SK-N-SH (cell line): ENCODE measurements around the gene DES. TPM values are rescaled to one million over a fixed set of nuclear protein-coding genes. Genes with fewer than 3 reads are reported as not detected.

Source experiments
- CTCF ChIA-PET: fragments of 300-600, 350-600 bp; formaldehyde crosslinking; extraction: SDS; loops from one replicate; lab custom pipeline; 2021; lab: Yijun Ruan, JAX
- POLR2A ChIA-PET: fragments of 350-600 bp; sonication (Branson Sonifier 250); formaldehyde crosslinking; extraction: SDS; loops from one replicate; lab custom pipeline; 2020; ENCODE audit warnings: antibody characterized with exemption, inconsistent platforms; lab: Yijun Ruan, JAX
- DNase-seq: peaks from one replicate; pipeline ENCODE4 v3.0.0; 2012
- H2AFZ ChIP-seq: fragments of 200-600 bp; sonication (generic); 2 replicates; pipeline ENCODE4 v1.8.1; 2016; ENCODE audit warnings: antibody characterized with exemption, mild to moderate bottlenecking, low read depth
- H3F3A ChIP-seq: fragments of 200-600 bp; sonication (generic); replicated peaks from 2 replicates; pipeline ENCODE3; 2016; ENCODE audit warnings: antibody characterized with exemption, mild to moderate bottlenecking; ENCODE audit not compliant: insufficient read depth
- H3K27ac ChIP-seq, 2 experiments: fragments of 200-500 bp in 1 of 2; fragments of 200-600 bp in 1 of 2; sonication (Bioruptor generic) in 1 of 2; sonication (generic), shearing (Covaris generic) in 1 of 2; 2 replicates each; pipeline versions ENCODE4 v1.5.1 to v1.6.1; 2014 to 2016; ENCODE audit warnings: low read depth in 2 of 2, inconsistent platforms in 1 of 2, low read length in 1 of 2, mild to moderate bottlenecking in 1 of 2, mixed read lengths in 1 of 2
- H3K27me3 ChIP-seq: fragments of 200-600 bp; sonication (generic), shearing (Covaris generic); 2 replicates; pipeline ENCODE4 v1.6.1; 2016; ENCODE audit warnings: mixed run types; ENCODE audit not compliant: insufficient read depth
- H3K36me3 ChIP-seq, 2 experiments: fragments of 200-500 bp in 1 of 2; fragments of 200-600 bp in 1 of 2; sonication (Bioruptor generic) in 1 of 2; sonication (generic) in 1 of 2; replicated peaks in 1 of 2; 2 replicates each; pipeline versions ENCODE3 to v1.5.1; 2014 to 2016; ENCODE audit warnings: low read length in 1 of 2, mild to moderate bottlenecking in 1 of 2; ENCODE audit not compliant: insufficient read depth in 2 of 2, control insufficient read depth in 1 of 2
- H3K4me1 ChIP-seq, 2 experiments: fragments of 200-500 bp in 1 of 2; fragments of 200-600 bp in 1 of 2; sonication (Bioruptor generic) in 1 of 2; sonication (generic), shearing (Covaris generic) in 1 of 2; 2 replicates each; pipeline versions ENCODE4 v1.5.1 to v1.6.1; 2014 to 2016; ENCODE audit warnings: low read depth in 1 of 2, low read length in 1 of 2, mixed run types in 1 of 2; ENCODE audit not compliant: insufficient read depth in 2 of 2, control insufficient read depth in 1 of 2
- H3K4me2 ChIP-seq: fragments of 200-600 bp; sonication (generic), shearing (Covaris generic); 2 replicates; pipeline ENCODE4 v1.6.1; 2017; ENCODE audit warnings: mixed run types
- H3K4me3 ChIP-seq, 2 experiments: fragments of 200-500 bp in 1 of 2; fragments of 200-600 bp in 1 of 2; sonication (Bioruptor generic) in 1 of 2; sonication (generic), shearing (Covaris generic) in 1 of 2; 2 replicates each; pipeline versions ENCODE4 v1.5.1 to v1.8.1; 2014 to 2016; ENCODE audit warnings: low read depth in 2 of 2, inconsistent platforms in 1 of 2, low read length in 1 of 2, mild to moderate bottlenecking in 1 of 2, mixed read lengths in 1 of 2, moderate library complexity in 1 of 2
- H3K79me2 ChIP-seq: fragments of 200-600 bp; sonication (generic); 2 replicates; pipeline ENCODE4 v1.8.1; 2017; ENCODE audit warnings: mild to moderate bottlenecking; ENCODE audit not compliant: insufficient read depth
- H3K9ac ChIP-seq: fragments of 200-600 bp; sonication (generic); 2 replicates; pipeline ENCODE4 v1.6.1; 2017; ENCODE audit warnings: mixed run types
- H3K9me2 ChIP-seq: fragments of 200-600 bp; sonication (generic); 2 replicates; pipeline ENCODE4 v1.6.1; 2017; ENCODE audit warnings: mixed run types
- H3K9me3 ChIP-seq: fragments of 200-600 bp; sonication (generic); 2 replicates; pipeline ENCODE4 v1.6.1; 2017; ENCODE audit warnings: mixed run types, mild to moderate bottlenecking, moderate library complexity
- H4K20me1 ChIP-seq: fragments of 200-600 bp; sonication (generic); 2 replicates; pipeline ENCODE4 v1.6.1; 2017; ENCODE audit warnings: mild to moderate bottlenecking, mixed run types; ENCODE audit not compliant: insufficient read depth
- CHD2 ChIP-seq: fragments of 150-350 bp; IDR thresholded peaks from 2 replicates; pipeline ENCODE4 v1.6.1; 2018; ENCODE audit warnings: low read length; ENCODE audit not compliant: partially characterized antibody
- EZH2phosphoT487 ChIP-seq: fragments of 200-600 bp; sonication (generic); IDR thresholded peaks from 2 replicates; pipeline ENCODE4 v1.6.1; 2017; ENCODE audit warnings: low read depth, mixed run types, mild to moderate bottlenecking, antibody characterized with exemption, moderate library complexity, borderline replicate concordance
- GABPA ChIP-seq: IDR thresholded peaks from 2 replicates; pipeline ENCODE4 v1.4.0; 2012; ENCODE audit warnings: low read depth, mild to moderate bottlenecking
- POLR2AphosphoS5 ChIP-seq: IDR thresholded peaks from 2 replicates; pipeline ENCODE4 v1.6.1; 2012; ENCODE audit warnings: low read depth, low read length
- RCOR1 ChIP-seq: fragments of 150-350 bp; IDR thresholded peaks from 2 replicates; pipeline ENCODE4 v1.6.1; 2017; ENCODE audit warnings: antibody characterized with exemption, low read length
- RXRA ChIP-seq: IDR thresholded peaks from 2 replicates; pipeline ENCODE4 v1.4.0; 2012; ENCODE audit warnings: low read depth, mild to moderate bottlenecking, borderline replicate concordance
- TCF12 ChIP-seq: IDR thresholded peaks from 2 replicates; pipeline ENCODE4 v1.4.0; 2012
- TEAD4 ChIP-seq: IDR thresholded peaks from 2 replicates; pipeline ENCODE4 v1.4.0; 2012; ENCODE audit warnings: mild to moderate bottlenecking, borderline replicate concordance; ENCODE audit not compliant: insufficient read depth
- WGBS: methylation state at CpG from one replicate; pipeline ENCODE4 v1.1.6; 2017; ENCODE audit warnings: low lambda C conversion rate; 5-methylcytosine and 5-hydroxymethylcytosine counted together
- polyA plus RNA-seq, 3 experiments: library from polyadenylated mRNA; depleted of rRNA; stranded (reverse); fragments of >200 nt; gene quantifications; 2 replicates each; pipeline ENCODE4 v1.2.3, GENCODE V29; 2012
- TF ChIP-seq, protein P1 (sequence below): fragments of 150-350 bp; IDR thresholded peaks from 2 replicates; pipeline ENCODE4 v1.6.1; 2016; ENCODE audit warnings: mild to moderate bottlenecking, low read depth, low read length

The DES gene
- polyA plus RNA-seq, 1 of the 3 experiments (the other 2 are of a cell fraction), result 0.21 TPM

GRCh38 chr2:219441451-219442255 is 23.5 kb downstream of the DES start:
- peak overlapping the region; percentile 60 for H2AFZ ChIP-seq
- H3K9ac ChIP-seq, result peak overlapping the region; percentile 70
- H3K9me3 ChIP-seq, result no peaks in the 10 kb centered on the region
- H3K27ac ChIP-seq, result peak overlapping the region; percentile 52 to 84; a peak in 3 of 4 replicates
- no peaks in the 10 kb centered on the region for H3F3A ChIP-seq
- H3K9me2 ChIP-seq, result no peaks in the 10 kb centered on the region
- TF ChIP-seq CHD2 (no peak), RCOR1 (0 out of 2 replicates have a peak, but pooled peaks have one; percentile 19), RXRA (peak; percentile 75; the same call in 1 of the 2 replicates)
- TF ChIP-seq, all 33 proteins: peak for 2
- WGBS, result 15% methylated on average over 20 of the region's 78 CpGs
- POLR2A ChIA-PET, result interaction anchor here (0.8 to 1.1 kb wide), 2 partner anchors 16 to 39 kb away, joined by 3 read pairs; no protein-coding TSS in a partner anchor
- peaks cover 2 to 10% of the 10 kb centered on the region in 2 experiments for H3K36me3 ChIP-seq
- H3K79me2 ChIP-seq, result peaks cover 20% of the 10 kb centered on the region; the same call in 1 of the 2 replicates
- CTCF ChIA-PET, result interaction anchor here (0.9 to 12.5 kb wide), 11 partner anchors 14 to 119 kb away, joined by 3 to 95 read pairs (median 6); a partner anchor contains a TSS
- H3K4me1 ChIP-seq, result peaks cover 45 to 49% of the 10 kb centered on the region in 2 experiments
- no peaks in the 10 kb centered on the region for H3K27me3 ChIP-seq
- peak overlapping the region; percentile 96 for H3K4me2 ChIP-seq
- no peaks in the 10 kb centered on the region for H4K20me1 ChIP-seq
- peak; percentile 98 for DNase-seq
- H3K4me3 ChIP-seq, result peak overlapping the region; percentile 67 to 76

DNA sequence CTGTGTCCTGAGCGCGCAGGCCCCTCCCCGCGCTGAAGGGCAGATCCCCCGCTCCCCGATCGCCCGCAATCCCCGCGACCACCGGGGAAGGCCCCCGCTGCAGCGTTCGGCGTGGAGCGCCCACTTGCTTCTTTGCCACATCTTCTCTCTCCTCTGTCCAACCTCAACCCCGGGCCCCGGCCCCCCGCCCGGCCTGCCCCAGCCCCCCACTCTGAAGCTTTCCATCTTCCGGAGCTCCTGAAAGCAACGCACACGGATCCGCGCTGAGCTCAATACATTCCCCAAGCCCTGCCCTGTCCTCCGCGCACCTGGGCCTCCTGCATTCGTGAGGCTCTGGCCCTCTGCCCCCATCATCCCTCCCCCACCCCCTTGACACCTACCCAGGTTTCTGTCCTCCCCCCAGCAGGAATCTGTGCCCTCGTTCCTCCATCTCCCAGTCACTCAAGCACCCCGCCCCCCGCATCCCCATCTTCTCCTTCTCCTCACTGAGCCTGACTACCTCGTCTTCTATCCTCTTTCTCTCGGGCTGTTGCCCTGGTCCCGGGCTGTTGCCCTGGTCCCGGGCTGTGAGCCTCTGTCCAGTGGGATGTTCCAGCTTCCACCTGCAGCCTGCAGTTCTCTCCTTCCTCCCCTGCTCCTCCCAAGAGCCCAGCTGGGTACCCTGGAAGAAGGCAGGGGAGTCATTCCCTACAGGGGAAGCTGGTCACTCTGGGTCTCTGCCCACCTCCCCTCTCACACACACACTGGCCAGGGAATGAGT is 24.3 kb downstream of the DES start:
- Histone ChIP-seq H3K36me3 (peaks cover 6 to 11% of the 10 kb centered on the region in 2 experiments), H2AFZ (no peak overlapping the region), H3K4me2 (peak overlapping the region; percentile 96), H3K27ac (peak overlapping the region in 1 of 2 experiments; percentile 65; a peak in 2 of 4 replicates), H4K20me1 (no peaks in the 10 kb centered on the region), H3K9me3 (no peaks in the 10 kb centered on the region), H3K4me1 (peaks cover 45 to 47% of the 10 kb centered on the region in 2 experiments), H3F3A (no peaks in the 10 kb centered on the region)
- CTCF ChIA-PET, result interaction anchor here (1.2 to 12.5 kb wide), 7 partner anchors 13 to 118 kb away, joined by 3 to 95 read pairs (median 6); no protein-coding TSS in a partner anchor
- DNase-seq, result no peak
- TF ChIP-seq POLR2AphosphoS5 (no peak), GABPA (no peak), EZH2phosphoT487 (no peak), TEAD4 (no peak), RXRA (no peak), TCF12 (no peak)
- TF ChIP-seq, protein P1, sequence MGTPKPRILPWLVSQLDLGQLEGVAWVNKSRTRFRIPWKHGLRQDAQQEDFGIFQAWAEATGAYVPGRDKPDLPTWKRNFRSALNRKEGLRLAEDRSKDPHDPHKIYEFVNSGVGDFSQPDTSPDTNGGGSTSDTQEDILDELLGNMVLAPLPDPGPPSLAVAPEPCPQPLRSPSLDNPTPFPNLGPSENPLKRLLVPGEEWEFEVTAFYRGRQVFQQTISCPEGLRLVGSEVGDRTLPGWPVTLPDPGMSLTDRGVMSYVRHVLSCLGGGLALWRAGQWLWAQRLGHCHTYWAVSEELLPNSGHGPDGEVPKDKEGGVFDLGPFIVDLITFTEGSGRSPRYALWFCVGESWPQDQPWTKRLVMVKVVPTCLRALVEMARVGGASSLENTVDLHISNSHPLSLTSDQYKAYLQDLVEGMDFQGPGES, result no peak
- TF ChIP-seq, all 33 proteins: peak for 0
- H3K27me3 ChIP-seq, result no peaks in the 10 kb centered on the region
- WGBS, result 28% methylated on average over 20 of the region's 35 CpGs
- peaks cover 20% of the 10 kb centered on the region; the same call in 1 of the 2 replicates for H3K79me2 ChIP-seq
- H3K4me3 ChIP-seq, result peak overlapping the region; percentile 67 to 76
- H3K9me2 ChIP-seq, result no peaks in the 10 kb centered on the region
- peak overlapping the region; percentile 60; the same call in 1 of the 2 replicates for H3K9ac ChIP-seq
- POLR2A ChIA-PET, result interaction anchor here (0.8 to 1.1 kb wide), 2 partner anchors 15 to 40 kb away, joined by 3 read pairs; no protein-coding TSS in a partner anchor
